Naive thymus-derived CD4-positive, alpha-beta T cell (primary cell): ENCODE results near the gene SULT1B1. TPM values are rescaled to one million over a fixed set of nuclear protein-coding genes. Genes with fewer than 3 reads are reported as not detected.

Experiments used
- ATAC-seq: fragments of 150-1000 bp; cut with Tn5 transposase; 2 replicates; pipeline ENCODE4 v1.10.0; 2021; ENCODE audit warnings: mild to moderate bottlenecking, moderate library complexity
- CTCF ChIA-PET: fragments of 350-600 bp; sonication (Branson Sonifier 250); formaldehyde crosslinking; loops from one replicate; lab custom pipeline; 2021; ENCODE audit warnings: antibody characterized with exemption; lab: Charles Lee
- POLR2A ChIA-PET: fragments of 350-600 bp; sonication (Branson Sonifier 250); formaldehyde crosslinking; loops from one replicate; lab custom pipeline; 2021; ENCODE audit warnings: antibody characterized with exemption, inconsistent platforms; lab: Charles Lee
- DNase-seq, 9 donors: peaks; one replicate each; pipeline versions ENCODE4 v3.0.0 to v3.0.0-alpha.2; 2020 to 2022; ENCODE audit warnings: mixed read lengths in 1 of 9
- H3K27ac ChIP-seq: one replicate; pipeline ENCODE4 v1.7.0; 2013; ENCODE audit warnings: mild to moderate bottlenecking, low read depth, low read length, moderate library complexity
- H3K27me3 ChIP-seq, 2 donors: one replicate each; pipeline ENCODE4 v1.7.0; 2013; ENCODE audit warnings: low read length in 2 of 2, mild to moderate bottlenecking in 2 of 2, moderate library complexity in 2 of 2; ENCODE audit not compliant: control insufficient read depth in 2 of 2, insufficient read depth in 2 of 2
- H3K36me3 ChIP-seq, 3 experiments: 1 replicate in 2 of 3; 2 replicates in 1 of 3; pipeline ENCODE4 v1.7.0; 2013; ENCODE audit warnings: low read length in 3 of 3, mild to moderate bottlenecking in 3 of 3, moderate library complexity in 1 of 3; ENCODE audit not compliant: insufficient read depth in 3 of 3, control insufficient read depth in 2 of 3
- H3K4me1 ChIP-seq, 2 donors: one replicate each; pipeline ENCODE4 v1.7.0; 2013; ENCODE audit warnings: low read length in 2 of 2, mild to moderate bottlenecking in 2 of 2, moderate library complexity in 1 of 2; ENCODE audit not compliant: control insufficient read depth in 2 of 2, insufficient read depth in 2 of 2
- H3K4me3 ChIP-seq: 2 replicates; pipeline ENCODE4 v1.7.0; 2013; ENCODE audit warnings: mild to moderate bottlenecking, low read length
- H3K9me3 ChIP-seq, 3 experiments: 1 replicate in 2 of 3; 2 replicates in 1 of 3; pipeline ENCODE4 v1.7.0; 2013; ENCODE audit warnings: low read length in 3 of 3; ENCODE audit not compliant: control insufficient read depth in 2 of 3
- H3K27ac Mint-ChIP-seq, 9 donors: one replicate each; pipeline ENCODE4 v1.8.0; 2020 to 2022; ENCODE audit warnings: mixed read lengths in 9 of 9, mild to moderate bottlenecking in 8 of 9, moderate library complexity in 5 of 9, inconsistent platforms in 2 of 9
- H3K27me3 Mint-ChIP-seq, 5 donors: one replicate each; pipeline ENCODE4 v1.8.0; 2021 to 2022; ENCODE audit warnings: mixed read lengths in 5 of 5, mild to moderate bottlenecking in 1 of 5
- H3K36me3 Mint-ChIP-seq, 5 donors: one replicate each; pipeline ENCODE4 v1.8.0; 2020 to 2022; ENCODE audit warnings: mixed read lengths in 5 of 5, mild to moderate bottlenecking in 3 of 5, inconsistent platforms in 1 of 5
- H3K4me1 Mint-ChIP-seq, 7 donors: one replicate each; pipeline ENCODE4 v1.8.0; 2020 to 2022; ENCODE audit warnings: mixed read lengths in 7 of 7, mild to moderate bottlenecking in 3 of 7, inconsistent platforms in 1 of 7
- H3K4me3 Mint-ChIP-seq, 10 donors: one replicate each; pipeline ENCODE4 v1.8.0; 2020 to 2022; ENCODE audit warnings: mild to moderate bottlenecking in 10 of 10, mixed read lengths in 10 of 10, moderate library complexity in 6 of 10, inconsistent platforms in 2 of 10
- H3K9me3 Mint-ChIP-seq, 11 donors: one replicate each; pipeline ENCODE4 v1.8.0; 2020 to 2022; ENCODE audit warnings: mixed read lengths in 11 of 11, mild to moderate bottlenecking in 4 of 11, inconsistent platforms in 1 of 11, moderate library complexity in 1 of 11
- intact Hi-C, 2 donors: fragments of 100-400 bp; cut with micrococcal nuclease; formaldehyde crosslinking; loops; one replicate each; pipeline ENCODE4 v1.15.1; 2023
- polyA plus RNA-seq, 2 donors: library from polyadenylated mRNA; unstranded; fragments of 300-500 nt; fragmentation: Illumina TruSeq; gene quantifications; one replicate each; pipeline ENCODE4 v1.2.3, GENCODE V29; 2021
- total RNA-seq, 6 experiments: library from RNA in 5 of 6; stranded (reverse) in 5 of 6; gene quantifications; 1 replicate in 5 of 6; 2 replicates in 1 of 6; pipeline ENCODE4 v1.2.3 and lab custom pipeline; 2021 to 2026

Gene SULT1B1
- total and polyA plus RNA-seq, 7 experiments from 2014 or later = 8.2 to 32.0 (median 16.7) TPM

GRCh38 chr4:69748173-69748572 lies 12.2 kb downstream of the SULT1B1 start:
- Histone ChIP-seq H3K4me1 (no peaks in the 10 kb centered on the region), H3K9me3 (peaks cover 0 to 23% (median 0%) of the 10 kb centered on the region in 3 experiments), H3K36me3 (peaks cover 0 to 11% (median 0%) of the 10 kb centered on the region in 3 experiments), H3K27ac (no peak overlapping the region), H3K27me3 (no peaks in the 10 kb centered on the region), H3K4me3 (no peak overlapping the region)
- intact Hi-C loops = no loop called here
- Mint-ChIP-seq H3K27me3 (no peaks in the 10 kb centered on the region), H3K36me3 (peaks cover 21 to 80% (median 75%) of the 10 kb centered on the region in 5 donors), H3K9me3 (peaks cover 8 to 82% (median 34%) of the 10 kb centered on the region in 11 donors), H3K4me3 (no peak overlapping the region), H3K27ac (no peak overlapping the region), H3K4me1 (peaks cover 0 to 37% (median 12%) of the 10 kb centered on the region in 7 donors)
- DNase-seq (no peak), ATAC-seq (no peak)
- ChIA-PET CTCF (interaction anchor here (1.8 kb wide), 1 partner anchor 75 kb away, joined by 6 read pairs; no protein-coding TSS in a partner anchor), POLR2A (interaction anchor here (0.8 kb wide), 1 partner anchor 12 kb away, joined by 5 read pairs; the partner anchor contains the start of gene SULT1B1)

GRCh38 chr4:69744157-69744478 lies 16.3 kb downstream of the SULT1B1 start:
- peaks cover 21 to 77% (median 54%) of the 10 kb centered on the region in 5 donors for H3K36me3 Mint-ChIP-seq
- Histone ChIP-seq H3K9me3 (peaks cover 0 to 28% (median 0%) of the 10 kb centered on the region in 3 experiments), H3K4me3 (no peak overlapping the region), H3K36me3 (peaks cover 0 to 6% (median 0%) of the 10 kb centered on the region in 3 experiments), H3K27ac (no peak overlapping the region), H3K4me1 (no peaks in the 10 kb centered on the region), H3K27me3 (no peaks in the 10 kb centered on the region)
- H3K4me1 Mint-ChIP-seq = peaks cover 0 to 39% (median 6%) of the 10 kb centered on the region in 7 donors
- CTCF ChIA-PET = interaction anchor here (1.5 kb wide), 1 partner anchor 15 kb away, joined by 3 read pairs; no protein-coding TSS in a partner anchor
- H3K27me3 Mint-ChIP-seq = no peaks in the 10 kb centered on the region
- intact Hi-C loops = no loop called here
- H3K27ac Mint-ChIP-seq = no peak overlapping the region
- ATAC-seq (no peak), DNase-seq (no peak)
- H3K4me3 Mint-ChIP-seq = no peak overlapping the region
- peaks cover 14 to 85% (median 44%) of the 10 kb centered on the region in 11 donors for H3K9me3 Mint-ChIP-seq
- POLR2A ChIA-PET = no interaction called here

- H3K4me1 ChIP-seq = no peaks in the 10 kb centered on the region
- H3K4me3 ChIP-seq = no peak overlapping the region
- Mint-ChIP-seq H3K27me3 (no peaks in the 10 kb centered on the region), H3K36me3 (peaks cover 20 to 77% (median 54%) of the 10 kb centered on the region in 5 donors), H3K4me1 (peaks cover 5 to 39% (median 7%) of the 10 kb centered on the region in 7 donors), H3K4me3 (no peak overlapping the region), H3K9me3 (peaks cover 18 to 84% (median 44%) of the 10 kb centered on the region in 11 donors), H3K27ac (no peak overlapping the region)
- ATAC-seq (no peak), DNase-seq (no peak)
- no peaks in the 10 kb centered on the region for H3K27me3 ChIP-seq
- POLR2A ChIA-PET = interaction anchor here (1.3 kb wide), 1 partner anchor 15 kb away, joined by 3 read pairs; no protein-coding TSS in a partner anchor
- intact Hi-C loops = no loop called here
- CTCF ChIA-PET = interaction anchor here (1.5 kb wide), 1 partner anchor 15 kb away, joined by 3 read pairs; no protein-coding TSS in a partner anchor
- H3K9me3 ChIP-seq = peaks cover 0 to 28% (median 0%) of the 10 kb centered on the region in 3 experiments
- no peak overlapping the region for H3K27ac ChIP-seq
- peaks cover 0 to 6% (median 0%) of the 10 kb centered on the region in 3 experiments for H3K36me3 ChIP-seq
Observed at GRCh38 chr4:69743476-69744156, 16.8 kb downstream of the SULT1B1 start.

- peaks cover 18 to 74% (median 37%) of the 10 kb centered on the region in 11 donors for H3K9me3 Mint-ChIP-seq
- Histone ChIP-seq H3K9me3 (peaks cover 0 to 28% (median 0%) of the 10 kb centered on the region in 3 experiments), H3K27me3 (no peaks in the 10 kb centered on the region), H3K36me3 (peaks cover 0 to 6% (median 0%) of the 10 kb centered on the region in 3 experiments), H3K27ac (no peak overlapping the region), H3K4me3 (no peak overlapping the region), H3K4me1 (no peaks in the 10 kb centered on the region)
- intact Hi-C loops = no loop called here
- ChIA-PET CTCF (no interaction called here), POLR2A (interaction anchor here (1.3 kb wide), 1 partner anchor 16 kb away, joined by 3 read pairs; no protein-coding TSS in a partner anchor)
- peaks cover 5 to 37% (median 10%) of the 10 kb centered on the region in 7 donors for H3K4me1 Mint-ChIP-seq
- H3K27ac Mint-ChIP-seq = peak overlapping the region in 1 of 9 donors; percentile 12
- ATAC-seq (no peak), DNase-seq (no peak)
- no peaks in the 10 kb centered on the region for H3K27me3 Mint-ChIP-seq
- no peak overlapping the region for H3K4me3 Mint-ChIP-seq
- peaks cover 17 to 75% (median 52%) of the 10 kb centered on the region in 5 donors for H3K36me3 Mint-ChIP-seq
Observed at GRCh38 chr4:69742596-69742995, 17.8 kb downstream of the SULT1B1 start.

- no peak overlapping the region for H3K27ac ChIP-seq
- no peaks in the 10 kb centered on the region for H3K4me1 ChIP-seq
- peak overlapping the region in 1 of 9 donors; percentile 56 for H3K27ac Mint-ChIP-seq
- H3K4me1 Mint-ChIP-seq = peaks cover 5 to 38% (median 9%) of the 10 kb centered on the region in 7 donors
- ChIA-PET CTCF (no interaction called here), POLR2A (interaction anchor here (1.2 kb wide), 1 partner anchor 76 kb away, joined by 3 read pairs; no protein-coding TSS in a partner anchor)
- H3K9me3 ChIP-seq = peaks cover 0 to 11% (median 0%) of the 10 kb centered on the region in 3 experiments
- H3K9me3 Mint-ChIP-seq = peaks cover 6 to 44% (median 24%) of the 10 kb centered on the region in 11 donors
- peaks cover 3 to 73% (median 40%) of the 10 kb centered on the region in 5 donors for H3K36me3 Mint-ChIP-seq
- intact Hi-C loops = no loop called here
- no peak overlapping the region for H3K4me3 ChIP-seq
- no peaks in the 10 kb centered on the region for H3K27me3 Mint-ChIP-seq
- no peaks in the 10 kb centered on the region for H3K27me3 ChIP-seq
- H3K4me3 Mint-ChIP-seq = no peak overlapping the region
- ATAC-seq = no peak
- DNase-seq = no peak
- no peaks in the 10 kb centered on the region for H3K36me3 ChIP-seq
Observed at GRCh38 chr4:69738872-69739271, 21.5 kb downstream of the SULT1B1 start.

GRCh38 chr4:69735119-69735518 lies 25.3 kb downstream of the SULT1B1 start:
- Histone ChIP-seq H3K9me3 (no peaks in the 10 kb centered on the region), H3K27ac (no peak overlapping the region), H3K27me3 (no peaks in the 10 kb centered on the region), H3K36me3 (peaks cover 0 to 7% (median 0%) of the 10 kb centered on the region in 3 experiments), H3K4me3 (no peak overlapping the region), H3K4me1 (no peaks in the 10 kb centered on the region)
- CTCF ChIA-PET = no interaction called here
- POLR2A ChIA-PET = interaction anchor here (0.6 to 0.8 kb wide), 2 partner anchors 21 to 26 kb away, joined by 3 to 4 read pairs; no protein-coding TSS in a partner anchor
- Mint-ChIP-seq H3K9me3 (peaks cover 0 to 13% (median 6%) of the 10 kb centered on the region in 11 donors), H3K27me3 (no peaks in the 10 kb centered on the region), H3K27ac (peak overlapping the region in 2 of 9 donors; percentile 17 to 18), H3K4me3 (no peak overlapping the region), H3K4me1 (peaks cover 2 to 45% (median 15%) of the 10 kb centered on the region in 7 donors), H3K36me3 (peaks cover 5 to 74% (median 30%) of the 10 kb centered on the region in 5 donors)
- ATAC-seq (no peak), DNase-seq (no peak)
- intact Hi-C loops = no loop called here
